Measurements from ENCODE around the gene SLC44A2.
"Not testable (repeated sequence)": the region's sequence is repeated elsewhere in the genome, so short reads cannot be mapped to it uniquely, and the experiment has no call there.

SLC44A2 gene

GRCh38 chr19:10663252-10663563 is 37.9 kb downstream of the SLC44A2 start:
- H3K27ac ChIP-seq (ENCODE audit: extremely low read depth, low read depth, low read length); POLR2A ChIA-PET; H3K4me3 ChIP-seq (ENCODE audit: low read depth, low read length); H3K9me3 ChIP-seq (ENCODE audit: control insufficient read depth, insufficient read depth, low read depth, low read length); CTCF ChIA-PET: not testable (repeated sequence)
- peaks cover 10 to 46% of the 10 kb centered on the region in 2 experiments; a peak in 2 of 3 replicates for H3K36me3 ChIP-seq (ENCODE audit: control insufficient read depth in 2 of 2, insufficient read depth in 1 of 2, low read length in 2 of 2)
- TF ChIP-seq KLF9 (tag by site-specific recombination; IDR thresholded peaks at IDR 0.05; ENCODE audit: low read depth): 0 out of 2 replicates have a peak, but pooled peaks have one; percentile 5
- peak; percentile 49; the same call in 1 of the 2 replicates for TF ChIP-seq ZNF600 (tag by site-specific recombination; IDR thresholded peaks at IDR 0.05)
- peaks cover 17% of the 10 kb centered on the region for H3K4me1 ChIP-seq (ENCODE audit: control insufficient read depth, insufficient read depth, low read length)

- Histone ChIP-seq H3K9me3 (ENCODE audit: control insufficient read depth, insufficient read depth, low read depth, low read length) (no peaks in the 10 kb centered on the region), H3K27ac (ENCODE audit: extremely low read depth, low read depth, low read length) (no peak overlapping the region), H3K4me3 (ENCODE audit: low read depth, low read length) (no peak overlapping the region), H3K36me3 (ENCODE audit: control insufficient read depth in 2 of 2, insufficient read depth in 1 of 2, low read length in 2 of 2) (peaks cover 30 to 50% of the 10 kb centered on the region in 2 experiments), H3K4me1 (ENCODE audit: control insufficient read depth, insufficient read depth, low read length) (peaks cover 4% of the 10 kb centered on the region; the same call in 1 of the 2 replicates)
- ChIA-PET POLR2A (no interaction called here), CTCF (no interaction called here)
- TF ChIP-seq ZNF692 (tag by site-specific recombination; IDR thresholded peaks at IDR 0.05) (no peak), ZNF600 (tag by site-specific recombination; IDR thresholded peaks at IDR 0.05) (peak; percentile 44; the same call in 1 of the 2 replicates), ZNF324 (tag by site-specific recombination; IDR thresholded peaks at IDR 0.05) (no peak)
Observed at GRCh38 chr19:10667867-10668266, 42.5 kb downstream of the SLC44A2 start.

DNA sequence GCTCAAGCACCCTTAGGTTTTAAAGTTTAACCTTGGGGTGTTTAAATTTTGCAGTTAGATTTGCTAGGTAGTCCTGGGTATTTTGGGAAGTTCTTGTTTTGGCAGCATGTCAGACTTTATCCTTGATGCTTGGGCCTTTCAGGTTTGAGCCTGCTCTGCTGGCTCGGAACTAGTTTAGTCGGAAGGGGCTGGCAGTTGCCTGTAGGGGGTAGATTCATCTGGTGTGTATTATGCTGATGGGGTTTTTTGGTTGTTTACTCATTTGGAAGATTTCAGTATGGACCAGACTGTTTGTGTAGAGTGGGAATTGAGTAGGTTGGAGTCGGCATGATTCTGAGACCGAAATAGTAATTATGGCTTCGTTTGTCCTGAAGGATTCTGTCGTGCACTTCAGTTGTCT is 43.9 kb downstream of the SLC44A2 start:
- Histone ChIP-seq H3K36me3 (ENCODE audit: control insufficient read depth in 2 of 2, insufficient read depth in 1 of 2, low read length in 2 of 2) (peaks cover 43 to 61% of the 10 kb centered on the region in 2 experiments), H3K4me3 (ENCODE audit: low read depth, low read length) (no peak overlapping the region), H3K4me1 (ENCODE audit: control insufficient read depth, insufficient read depth, low read length) (peaks cover 4% of the 10 kb centered on the region; the same call in 1 of the 2 replicates), H3K27ac (ENCODE audit: extremely low read depth, low read depth, low read length) (no peak overlapping the region), H3K9me3 (ENCODE audit: control insufficient read depth, insufficient read depth, low read depth, low read length) (no peaks in the 10 kb centered on the region)
- ChIA-PET POLR2A (interaction anchor here (1.0 kb wide), 1 partner anchor 32 kb away, joined by 3 read pairs; the partner anchor contains the start of gene QTRT1), CTCF (no interaction called here)
- TF ChIP-seq, protein P1, sequence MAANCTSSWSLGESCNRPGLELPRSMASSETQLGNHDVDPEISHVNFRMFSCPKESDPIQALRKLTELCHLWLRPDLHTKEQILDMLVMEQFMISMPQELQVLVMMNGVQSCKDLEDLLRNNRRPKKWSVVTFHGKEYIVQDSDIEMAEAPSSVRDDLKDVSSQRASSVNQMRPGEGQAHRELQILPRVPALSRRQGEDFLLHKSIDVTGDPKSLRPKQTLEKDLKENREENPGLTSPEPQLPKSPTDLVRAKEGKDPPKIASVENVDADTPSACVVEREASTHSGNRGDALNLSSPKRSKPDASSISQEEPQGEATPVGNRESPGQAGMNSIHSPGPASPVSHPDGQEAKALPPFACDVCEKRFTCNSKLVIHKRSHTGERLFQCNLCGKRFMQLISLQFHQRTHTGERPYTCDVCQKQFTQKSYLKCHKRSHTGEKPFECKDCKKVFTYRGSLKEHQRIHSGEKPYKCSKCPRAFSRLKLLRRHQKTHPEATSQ (tag by site-specific recombination; IDR thresholded peaks at IDR 0.05): no peak
- TF ChIP-seq, protein P2, sequence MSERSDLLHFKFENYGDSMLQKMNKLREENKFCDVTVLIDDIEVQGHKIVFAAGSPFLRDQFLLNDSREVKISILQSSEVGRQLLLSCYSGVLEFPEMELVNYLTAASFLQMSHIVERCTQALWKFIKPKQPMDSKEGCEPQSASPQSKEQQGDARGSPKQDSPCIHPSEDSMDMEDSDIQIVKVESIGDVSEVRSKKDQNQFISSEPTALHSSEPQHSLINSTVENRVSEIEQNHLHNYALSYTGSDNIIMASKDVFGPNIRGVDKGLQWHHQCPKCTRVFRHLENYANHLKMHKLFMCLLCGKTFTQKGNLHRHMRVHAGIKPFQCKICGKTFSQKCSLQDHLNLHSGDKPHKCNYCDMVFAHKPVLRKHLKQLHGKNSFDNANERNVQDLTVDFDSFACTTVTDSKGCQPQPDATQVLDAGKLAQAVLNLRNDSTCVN (tag by site-specific recombination; optimal IDR thresholded peaks at IDR 0.05): no peak
- TF ChIP-seq ZNF600 (tag by site-specific recombination; IDR thresholded peaks at IDR 0.05): peak; percentile 92
- TF ChIP-seq ZNF2 (tag by site-specific recombination; IDR thresholded peaks at IDR 0.05): no peak
- no peak for TF ChIP-seq GLI2 (tag by site-specific recombination; IDR thresholded peaks at IDR 0.05; ENCODE audit: borderline replicate concordance, low read depth)
- no peak for TF ChIP-seq SP3 (tag by site-specific recombination; IDR thresholded peaks at IDR 0.05)

DNA sequence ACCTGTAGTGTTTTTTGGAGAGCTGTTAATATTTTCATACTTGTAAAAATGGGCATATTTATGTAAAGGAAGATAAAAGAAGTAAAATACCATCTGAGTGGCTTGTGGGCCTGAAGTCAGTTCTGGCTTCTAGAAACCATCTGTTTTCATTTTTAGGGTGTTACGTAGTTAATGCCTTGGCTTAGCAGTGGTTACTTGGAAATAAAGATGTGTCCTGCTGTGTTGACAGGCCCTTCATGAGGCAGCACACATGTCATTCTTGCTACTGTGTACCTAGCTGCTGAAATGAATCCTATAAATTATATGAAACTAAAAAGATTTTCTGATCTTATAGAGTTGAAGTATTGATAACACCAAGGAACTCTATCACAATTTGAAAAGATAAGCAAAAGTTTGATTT is 44.8 kb downstream of the SLC44A2 start:
- ChIA-PET POLR2A (no interaction called here), CTCF (interaction anchor here (0.6 kb wide), 1 partner anchor 23 kb away, joined by 3 read pairs; no protein-coding TSS in a partner anchor)
- Histone ChIP-seq H3K9me3 (ENCODE audit: control insufficient read depth, insufficient read depth, low read depth, low read length) (no peaks in the 10 kb centered on the region), H3K4me1 (ENCODE audit: control insufficient read depth, insufficient read depth, low read length) (peaks cover 4% of the 10 kb centered on the region; the same call in 1 of the 2 replicates), H3K27ac (ENCODE audit: extremely low read depth, low read depth, low read length) (no peak overlapping the region), H3K36me3 (ENCODE audit: control insufficient read depth in 2 of 2, insufficient read depth in 1 of 2, low read length in 2 of 2) (peaks cover 52 to 71% of the 10 kb centered on the region in 2 experiments), H3K4me3 (ENCODE audit: low read depth, low read length) (no peak overlapping the region)
- TF ChIP-seq OSR2 (tag by site-specific recombination; IDR thresholded peaks at IDR 0.05) (peak; percentile 71), ZNF555 (tag by site-specific recombination; conservative IDR thresholded peaks at IDR 0.05) (no peak), PRDM6 (tag by site-specific recombination; IDR thresholded peaks at IDR 0.05) (peak; percentile 29)
